Thoracic aorta endothelial cell (primary cell): ENCODE measurements around the gene MAP3K20. TPM values are rescaled to one million over a fixed set of nuclear protein-coding genes. Genes with fewer than 3 reads are reported as not detected.

Source experiments
- total RNA-seq: library from RNA; depleted of rRNA; stranded (reverse); fragments of >200 nt; gene quantifications from 2 replicates; pipeline ENCODE4 v1.2.3, GENCODE V29; 2012

MAP3K20 gene
- total RNA-seq, result 32.6 and 45.7 TPM in 2 replicates

GRCh38 chr2:173075781-173076580, at the start of gene MAP3K20:
Gene MAP3K20, plus strand, starts transcription at chr2:173075846. Its CDS starts 15,186 bp downstream, at chr2:173091032.

